T47D (cell line): ENCODE results near the gene LRMDA.

Experiments
- DNase-seq, 2 experiments: peaks; one replicate each; pipeline versions ENCODE4 v3.0.0 to v3.0.0-alpha.2; 2011 to 2012; ENCODE audit warnings: low read depth in 1 of 2, low spot score in 1 of 2
- JUND ChIP-seq: IDR thresholded peaks from 2 replicates; pipeline ENCODE4 v1.6.1; 2012; ENCODE audit warnings: low read depth
- in situ Hi-C: cut with HindIII; loops from 2 replicates; pipeline ENCODE4 v1.10.0; 2016; ENCODE audit warnings: low sequenced_read_pairs, low pct_unique_long_range_greater_than_20kb

Gene LRMDA

GRCh38 chr10:76036962-76037361 is 605.5 kb downstream of the LRMDA start:
- DNase-seq = no peak
- no peak for TF ChIP-seq JUND
- in situ Hi-C loops = no loop called here

DNA sequence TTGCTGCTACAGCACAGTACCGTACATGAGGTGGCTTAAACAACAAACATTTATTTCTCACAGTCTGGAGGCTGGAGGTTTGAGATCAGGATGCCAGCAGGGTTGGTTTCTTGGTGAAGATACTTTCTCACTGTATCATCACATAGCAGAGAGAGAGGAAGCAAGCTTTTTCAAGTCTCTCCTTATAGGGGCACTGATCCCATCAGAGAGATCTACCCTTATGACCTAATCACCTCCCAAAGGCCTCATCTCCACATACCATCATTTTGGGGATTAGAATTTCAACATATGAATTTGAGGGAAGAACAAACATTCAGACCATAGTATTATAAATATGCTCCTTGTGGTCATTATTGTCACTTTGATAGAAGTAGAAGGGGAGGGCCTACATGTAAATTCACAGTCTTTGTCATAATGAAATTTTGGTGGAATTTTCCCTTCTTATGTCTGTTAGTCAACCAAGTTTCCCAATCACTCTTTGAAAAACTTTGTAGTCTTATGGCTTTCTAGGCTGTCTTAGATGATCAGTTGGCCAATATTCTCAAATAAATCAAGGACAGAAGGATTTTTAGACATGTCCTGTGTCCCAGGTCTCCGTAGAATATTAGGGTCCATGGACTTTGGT is 606.2 kb downstream of the LRMDA start:
- no peak for DNase-seq
- in situ Hi-C loops = no loop called here
- TF ChIP-seq JUND = no peak

DNA sequence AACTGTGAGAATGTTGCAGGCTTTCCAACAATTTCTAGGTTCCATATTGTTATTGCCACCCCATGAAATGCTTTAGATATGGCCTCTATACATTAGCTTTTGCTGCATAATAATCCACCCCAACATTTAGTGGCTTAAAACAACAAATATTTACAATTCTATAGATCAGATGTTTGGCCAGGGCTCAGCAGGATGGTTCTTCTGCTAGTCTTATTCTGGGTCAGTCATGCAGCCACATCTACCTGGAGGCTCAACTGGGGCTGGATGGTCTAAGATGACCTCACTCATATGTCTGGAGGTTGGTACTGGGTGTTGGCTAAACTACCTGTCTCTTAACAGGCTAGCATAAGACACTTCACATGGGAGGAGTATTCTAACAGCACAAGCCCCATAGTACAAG is 607.3 kb downstream of the LRMDA start:
- TF ChIP-seq JUND = no peak
- DNase-seq = no peak
- in situ Hi-C loops = no loop called here

- in situ Hi-C loops = no loop called here
- no peak for TF ChIP-seq JUND
- no peak for DNase-seq
Observed at GRCh38 chr10:76040107-76040829, 608.8 kb downstream of the LRMDA start.

DNA sequence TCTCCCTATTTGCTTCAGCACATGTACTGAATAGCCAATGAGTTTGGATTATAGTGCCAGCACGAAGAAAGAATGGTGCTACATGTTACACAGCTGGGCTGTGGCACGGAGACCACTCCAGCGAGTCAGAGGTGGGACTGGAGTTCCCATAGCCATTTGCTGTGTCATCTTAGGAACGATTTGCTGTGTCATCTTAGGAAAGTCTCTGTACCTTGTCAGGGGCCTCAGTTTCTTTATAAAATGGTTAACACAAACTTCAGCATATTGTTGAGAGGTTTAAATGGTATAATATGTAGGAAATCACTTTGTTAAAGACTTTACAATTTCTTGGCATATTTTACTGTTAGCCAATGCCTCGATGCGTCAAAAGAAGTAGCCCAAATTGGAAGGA is 609.4 kb downstream of the LRMDA start:
- in situ Hi-C loops = no loop called here

GRCh38 chr10:76041551-76041950 is 610.1 kb downstream of the LRMDA start:
- no peak for DNase-seq
- in situ Hi-C loops = no loop called here
- TF ChIP-seq JUND = no peak

More for the DNA sequence above, 609.4 kb downstream of the LRMDA start:
- DNase-seq = no peak
- TF ChIP-seq JUND = no peak

DNA sequence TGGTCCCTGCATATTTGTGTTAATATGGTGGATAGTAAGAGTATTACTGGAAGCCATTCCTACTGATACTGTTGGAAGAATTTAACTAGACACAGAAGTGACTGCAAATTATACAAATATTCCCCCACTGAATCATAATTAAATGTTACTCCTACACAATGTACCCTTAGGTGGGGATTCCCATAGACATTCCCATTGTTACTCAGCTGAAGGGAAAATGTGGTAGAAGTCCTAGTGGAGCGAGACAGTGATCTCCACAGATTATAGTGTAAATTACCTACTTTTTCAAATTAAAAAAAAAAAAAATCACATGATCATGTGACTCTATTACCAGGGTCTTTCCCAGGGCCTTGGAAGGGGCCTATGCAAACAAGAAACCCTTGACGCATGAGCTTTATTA is 611.8 kb downstream of the LRMDA start:
- in situ Hi-C loops = no loop called here
- no peak for DNase-seq
- TF ChIP-seq JUND = no peak

DNA sequence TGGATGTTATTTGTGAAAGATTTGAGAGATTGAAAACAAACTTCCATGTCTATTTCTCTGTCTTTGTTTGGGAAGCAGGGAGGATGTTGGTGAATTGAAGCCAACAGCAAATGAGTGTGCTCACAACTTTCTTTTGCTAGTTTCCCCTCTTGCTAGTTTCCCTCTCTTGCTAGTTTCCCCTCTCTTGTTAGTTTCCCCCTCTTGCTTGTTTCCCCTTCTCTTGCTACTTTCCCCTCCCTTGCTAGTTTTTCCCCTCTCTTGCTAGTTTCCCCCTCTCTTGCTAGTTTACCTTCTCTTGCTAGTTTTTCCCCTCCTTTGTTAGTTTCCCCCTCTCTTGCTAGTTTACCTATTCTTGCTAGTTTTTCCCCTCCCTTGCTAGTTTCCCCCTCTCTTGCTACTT is 613.3 kb downstream of the LRMDA start:
- no peak for TF ChIP-seq JUND
- no peak for DNase-seq
- in situ Hi-C loops = no loop called here

DNA sequence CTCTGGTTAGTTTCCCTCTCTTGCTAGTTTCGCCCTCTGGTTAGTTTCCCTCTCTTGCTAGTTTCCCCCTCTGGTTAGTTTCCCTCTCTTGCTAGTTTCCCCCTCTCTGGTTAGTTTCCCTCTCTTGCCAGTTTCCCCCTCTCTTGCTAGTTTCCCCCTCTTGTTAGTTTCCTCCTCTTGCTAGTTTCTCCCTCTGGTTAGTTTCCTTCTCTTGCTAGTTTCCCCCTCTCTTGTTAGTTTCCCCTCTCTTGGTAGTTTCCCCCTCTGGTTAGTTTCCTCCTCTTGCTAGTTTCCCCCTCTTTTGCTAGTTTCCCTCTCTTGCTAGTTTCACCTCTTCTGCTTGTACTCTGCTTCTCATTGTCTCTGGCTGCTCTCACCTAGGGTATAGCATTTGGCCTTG is 613.8 kb downstream of the LRMDA start:
- no peak for DNase-seq
- TF ChIP-seq JUND = no peak
- in situ Hi-C loops = no loop called here

DNA sequence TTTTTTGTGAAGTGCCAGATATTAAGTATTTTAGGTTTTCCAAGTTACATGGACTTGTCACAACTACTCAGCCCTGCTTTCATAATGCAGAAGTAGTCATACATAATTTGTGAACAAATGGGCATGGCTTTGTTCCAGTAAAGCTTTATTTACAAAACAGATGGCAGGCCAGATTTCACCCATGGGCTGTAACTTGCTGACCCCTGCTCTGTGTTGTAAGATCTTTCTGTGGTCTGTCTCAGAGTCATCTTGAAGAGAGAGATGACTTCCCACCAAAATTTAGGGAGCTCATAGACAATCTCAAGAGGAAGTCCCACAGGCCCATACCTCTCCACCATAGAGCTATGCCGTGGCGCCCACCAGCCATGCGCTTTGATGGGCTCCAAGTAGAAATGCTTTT is 616.1 kb downstream of the LRMDA start:
- no peak for TF ChIP-seq JUND
- in situ Hi-C loops = no loop called here
- DNase-seq = no peak

GRCh38 chr10:76049581-76050290 is 618.3 kb downstream of the LRMDA start:
- in situ Hi-C loops = no loop called here
- DNase-seq = no peak
- TF ChIP-seq JUND = no peak

- TF ChIP-seq JUND = no peak
- in situ Hi-C loops = no loop called here
- no peak for DNase-seq
Observed at GRCh38 chr10:76050291-76050625, 618.8 kb downstream of the LRMDA start.
